Caco-2 (cell line): ENCODE data around the gene ACER2. TPM values are rescaled to one million over a fixed set of nuclear protein-coding genes. Genes with fewer than 3 reads are reported as not detected.

ENCODE experiments used
- BruUV-seq: library from RNA; stranded (reverse); fragments of 400-500 nt; replicated peaks from 2 replicates; lab custom pipeline; 2021; lab: Mats Ljungman, UMichigan
- CTCF ChIA-PET: fragments of 300-600 bp; sonication (Branson Sonifier 250); formaldehyde crosslinking; loops from one replicate; lab custom pipeline; 2022; ENCODE audit warnings: antibody characterized with exemption; lab: Charles Lee
- POLR2A ChIA-PET: fragments of 300-600 bp; sonication (Branson Sonifier 250); formaldehyde crosslinking; loops from one replicate; lab custom pipeline; 2022; ENCODE audit warnings: antibody characterized with exemption; lab: Charles Lee
- DNase-seq, 2 experiments: peaks; one replicate each; pipeline versions ENCODE4 v3.0.0 to v3.0.0-alpha.2; 2020 to 2022
- H3K27me3 ChIP-seq: replicated peaks from 2 replicates; pipeline ENCODE4 v1.6.0; 2011; ENCODE audit warnings: low read length; ENCODE audit not compliant: control insufficient read depth, insufficient read depth
- H3K36me3 ChIP-seq: 2 replicates; pipeline ENCODE4 v1.5.1; 2011; ENCODE audit warnings: low read length; ENCODE audit not compliant: control insufficient read depth, insufficient read depth
- H3K4me1 ChIP-seq: fragments of 250-450 bp; sonication (Bioruptor Pico); 2 replicates; pipeline ENCODE4 v1.5.1; 2020; ENCODE audit warnings: mild to moderate bottlenecking
- H3K4me3 ChIP-seq: 2 replicates; pipeline ENCODE4 v1.5.1; 2011; ENCODE audit warnings: low read depth, mild to moderate bottlenecking, control low read depth, low read length
- H3K9me3 ChIP-seq: fragments of 250-450 bp; sonication (Bioruptor Pico); 2 replicates; pipeline ENCODE4 v1.5.1; 2020; ENCODE audit warnings: mild to moderate bottlenecking, moderate library complexity
- H3K27ac Mint-ChIP-seq: one replicate; pipeline ENCODE4 v1.8.0; 2022; ENCODE audit warnings: mixed read lengths; ENCODE audit not compliant: unreplicated experiment
- H3K27me3 Mint-ChIP-seq: one replicate; pipeline ENCODE4 v1.8.0; 2022; ENCODE audit warnings: mixed read lengths; ENCODE audit not compliant: insufficient read depth, unreplicated experiment
- H3K36me3 Mint-ChIP-seq: one replicate; pipeline ENCODE4 v1.8.0; 2022; ENCODE audit warnings: mild to moderate bottlenecking, mixed read lengths; ENCODE audit not compliant: insufficient read depth, unreplicated experiment
- H3K4me1 Mint-ChIP-seq: one replicate; pipeline ENCODE4 v1.8.0; 2022; ENCODE audit warnings: low read depth, mixed read lengths; ENCODE audit not compliant: unreplicated experiment
- H3K4me3 Mint-ChIP-seq: one replicate; pipeline ENCODE4 v1.8.0; 2022; ENCODE audit warnings: mild to moderate bottlenecking, moderate library complexity, mixed read lengths; ENCODE audit not compliant: unreplicated experiment
- H3K9me3 Mint-ChIP-seq: one replicate; pipeline ENCODE4 v1.8.0; 2022; ENCODE audit warnings: mixed read lengths; ENCODE audit not compliant: unreplicated experiment
- intact Hi-C: fragments of 100-400 bp; cut with micrococcal nuclease; formaldehyde crosslinking; loops from one replicate; pipeline ENCODE4 v1.10.0; 2022; ENCODE audit not compliant: unreplicated experiment
- total RNA-seq: library from RNA; stranded (reverse); gene quantifications from 2 replicates; pipeline ENCODE4 v1.2.3, GENCODE V29; 2022
- TF ChIP-seq, protein P1 (sequence below), 2 experiments: fragments of 200-600 bp in 1 of 2; IDR thresholded peaks; 1 replicate in 1 of 2; 2 replicates in 1 of 2; pipeline versions ENCODE4 v1.5.1 to v1.8.0; 2011 to 2022; ENCODE audit warnings: antibody characterized with exemption in 1 of 2, control low read depth in 1 of 2, inconsistent platforms in 1 of 2, low read depth in 1 of 2, low read length in 1 of 2, mild to moderate bottlenecking in 1 of 2, moderate library complexity in 1 of 2; ENCODE audit not compliant: insufficient read depth in 1 of 2, severe bottlenecking in 1 of 2, unreplicated experiment in 1 of 2

ACER2 gene
- total RNA-seq, 1 experiment from 2014 or later = 2.4 TPM

- Mint-ChIP-seq H3K9me3 (no peaks in the 10 kb centered on the region), H3K4me3 (no peak overlapping the region), H3K27ac (no peak overlapping the region), H3K27me3 (no peaks in the 10 kb centered on the region), H3K4me1 (peaks cover 7% of the 10 kb centered on the region), H3K36me3 (peaks cover 65% of the 10 kb centered on the region)
- POLR2A ChIA-PET = no interaction called here
- no peaks in the 10 kb centered on the region for H3K9me3 ChIP-seq
- BruUV-seq = TSS peak; percentile 9
- H3K36me3 ChIP-seq = peaks cover 1% of the 10 kb centered on the region; the same call in 1 of the 2 replicates
- intact Hi-C loops = loop anchor here (1.0 to 10.0 kb wide), 3 partner anchors 35 to 328 kb away; partner anchors contain the start of genes ACER2 and RRAGA
- no peaks in the 10 kb centered on the region for H3K27me3 ChIP-seq
- no peak for DNase-seq
- no peak overlapping the region for H3K4me3 ChIP-seq
- CTCF ChIA-PET = no interaction called here
- peaks cover 5% of the 10 kb centered on the region; the same call in 1 of the 2 replicates for H3K4me1 ChIP-seq
- TF ChIP-seq, protein P1, sequence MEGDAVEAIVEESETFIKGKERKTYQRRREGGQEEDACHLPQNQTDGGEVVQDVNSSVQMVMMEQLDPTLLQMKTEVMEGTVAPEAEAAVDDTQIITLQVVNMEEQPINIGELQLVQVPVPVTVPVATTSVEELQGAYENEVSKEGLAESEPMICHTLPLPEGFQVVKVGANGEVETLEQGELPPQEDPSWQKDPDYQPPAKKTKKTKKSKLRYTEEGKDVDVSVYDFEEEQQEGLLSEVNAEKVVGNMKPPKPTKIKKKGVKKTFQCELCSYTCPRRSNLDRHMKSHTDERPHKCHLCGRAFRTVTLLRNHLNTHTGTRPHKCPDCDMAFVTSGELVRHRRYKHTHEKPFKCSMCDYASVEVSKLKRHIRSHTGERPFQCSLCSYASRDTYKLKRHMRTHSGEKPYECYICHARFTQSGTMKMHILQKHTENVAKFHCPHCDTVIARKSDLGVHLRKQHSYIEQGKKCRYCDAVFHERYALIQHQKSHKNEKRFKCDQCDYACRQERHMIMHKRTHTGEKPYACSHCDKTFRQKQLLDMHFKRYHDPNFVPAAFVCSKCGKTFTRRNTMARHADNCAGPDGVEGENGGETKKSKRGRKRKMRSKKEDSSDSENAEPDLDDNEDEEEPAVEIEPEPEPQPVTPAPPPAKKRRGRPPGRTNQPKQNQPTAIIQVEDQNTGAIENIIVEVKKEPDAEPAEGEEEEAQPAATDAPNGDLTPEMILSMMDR (IDR thresholded peaks at IDR 0.05; ENCODE audit: insufficient read depth in 1 of 2, low read depth in 1 of 2, low read length in 1 of 2, severe bottlenecking in 1 of 2, unreplicated experiment in 1 of 2) = no peak
These were observed 36.2 kb upstream of the ACER2 start for GRCh38 chr9:19372567-19372966.

DNA sequence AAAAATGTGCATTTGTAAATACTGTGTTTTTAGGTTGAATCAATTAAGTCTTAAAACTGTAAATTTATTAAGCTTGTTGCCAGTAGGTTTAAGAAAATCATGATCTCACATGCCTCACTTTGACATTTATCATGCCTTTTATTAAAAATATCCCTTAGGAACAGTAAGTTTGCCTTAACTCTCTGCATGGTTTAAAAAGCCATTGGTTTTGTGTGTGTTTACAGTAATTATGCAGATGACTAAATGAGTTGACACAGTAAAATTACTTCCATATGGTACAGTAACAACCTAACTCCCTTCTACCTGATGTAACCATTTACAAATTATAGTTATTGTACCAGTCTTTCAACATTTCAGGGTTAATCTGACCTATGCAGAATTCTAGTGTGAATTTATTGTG is 35.3 kb upstream of the ACER2 start:
- no peak overlapping the region for H3K27ac Mint-ChIP-seq

DNA sequence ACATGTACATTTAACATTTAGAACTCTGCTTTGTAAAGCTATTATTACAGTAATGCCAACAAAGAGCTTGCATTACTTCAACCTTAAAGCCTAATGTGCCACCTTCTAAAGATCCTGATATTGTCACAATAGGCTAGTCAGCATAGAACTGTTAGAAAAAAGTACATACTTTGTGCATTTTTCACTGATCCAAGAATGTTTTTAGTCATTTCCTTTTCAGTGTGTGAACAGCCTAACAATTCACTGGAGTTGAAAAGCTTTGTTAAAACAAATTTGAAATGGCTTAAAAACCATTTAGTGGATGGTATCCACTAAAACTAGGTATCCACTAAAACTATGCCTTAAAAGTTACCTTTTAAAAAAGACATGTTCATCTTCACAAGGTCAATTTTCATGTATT is 33.3 kb upstream of the ACER2 start:
- peaks cover 15% of the 10 kb centered on the region for H3K4me1 ChIP-seq
- no peak overlapping the region for H3K4me3 Mint-ChIP-seq
- H3K27me3 Mint-ChIP-seq = no peaks in the 10 kb centered on the region
- H3K4me3 ChIP-seq = no peak overlapping the region
- H3K27me3 ChIP-seq = no peaks in the 10 kb centered on the region
- H3K4me1 Mint-ChIP-seq = peaks cover 16% of the 10 kb centered on the region
- ChIA-PET POLR2A (no interaction called here), CTCF (interaction anchor here (0.7 kb wide), 1 partner anchor 82 kb away, joined by 4 read pairs; no protein-coding TSS in a partner anchor)
- intact Hi-C loops = loop anchor here (10.0 kb wide), 1 partner anchor 331 kb away; the partner anchor contains the start of gene RRAGA
- peaks cover 1% of the 10 kb centered on the region; the same call in 1 of the 2 replicates for H3K36me3 ChIP-seq
- H3K36me3 Mint-ChIP-seq = peaks cover 87% of the 10 kb centered on the region
- H3K9me3 Mint-ChIP-seq = no peaks in the 10 kb centered on the region
- no peak overlapping the region for H3K27ac Mint-ChIP-seq
- TF ChIP-seq, protein P1 (IDR thresholded peaks at IDR 0.05; ENCODE audit: insufficient read depth in 1 of 2, low read depth in 1 of 2, low read length in 1 of 2, severe bottlenecking in 1 of 2, unreplicated experiment in 1 of 2) = no peak
- no TSS peak for BruUV-seq
- no peak for DNase-seq
- H3K9me3 ChIP-seq = no peaks in the 10 kb centered on the region

More for the DNA sequence above, 35.3 kb upstream of the ACER2 start:
- H3K4me3 ChIP-seq = no peak overlapping the region
- CTCF ChIA-PET = no interaction called here
- Mint-ChIP-seq H3K9me3 (no peaks in the 10 kb centered on the region), H3K4me3 (no peak overlapping the region), H3K27me3 (no peaks in the 10 kb centered on the region), H3K36me3 (peaks cover 75% of the 10 kb centered on the region), H3K4me1 (peaks cover 13% of the 10 kb centered on the region)
- no peak for DNase-seq
- peaks cover 11% of the 10 kb centered on the region for H3K4me1 ChIP-seq
- no peaks in the 10 kb centered on the region for H3K9me3 ChIP-seq
- H3K27me3 ChIP-seq = no peaks in the 10 kb centered on the region
- POLR2A ChIA-PET = no interaction called here
- intact Hi-C loops = loop anchor here (5.0 to 10.0 kb wide), 2 partner anchors 34 to 329 kb away; partner anchors contain the start of genes ACER2 and RRAGA
- H3K36me3 ChIP-seq = peaks cover 1% of the 10 kb centered on the region; the same call in 1 of the 2 replicates
- BruUV-seq = no TSS peak
- TF ChIP-seq, protein P1 (IDR thresholded peaks at IDR 0.05; ENCODE audit: insufficient read depth in 1 of 2, low read depth in 1 of 2, low read length in 1 of 2, severe bottlenecking in 1 of 2, unreplicated experiment in 1 of 2) = no peak
